Esophagus squamous epithelium (tissue), 5 donors: ENCODE measurements around the gene MAN2C1. TPM values are rescaled to one million over a fixed set of nuclear protein-coding genes. Genes with fewer than 3 reads are reported as not detected.

Source experiments
- DNase-seq: peaks from one replicate; lab custom pipeline; 2025; lab: John Stamatoyannopoulos, UW
- H3K27ac ChIP-seq, 4 donors: fragments of 200-600 bp; sonication (generic); one replicate each; pipeline ENCODE4 v1.5.1; 2016 to 2019; ENCODE audit warnings: mild to moderate bottlenecking in 1 of 4
- H3K27me3 ChIP-seq, 4 donors: fragments of 200-600 bp; sonication (generic); 1 replicate in 3 of 4; 2 replicates in 1 of 4; pipeline versions ENCODE4 v1.5.1 to v1.6.0; 2017 to 2021; ENCODE audit warnings: antibody characterized with exemption in 1 of 4
- H3K36me3 ChIP-seq, 3 donors: fragments of 200-600 bp; sonication (generic); one replicate each; pipeline ENCODE4 v1.5.1; 2016 to 2019
- H3K4me1 ChIP-seq, 3 donors: fragments of 200-600 bp; sonication (generic); one replicate each; pipeline ENCODE4 v1.5.1; 2017 to 2019
- H3K4me3 ChIP-seq, 4 donors: fragments of 200-600 bp; sonication (generic); 1 replicate in 3 of 4; 2 replicates in 1 of 4; pipeline ENCODE4 v1.5.1; 2016 to 2019; ENCODE audit warnings: mild to moderate bottlenecking in 2 of 4, moderate library complexity in 1 of 4
- H3K9me3 ChIP-seq, 3 donors: fragments of 200-600 bp; sonication (generic); one replicate each; pipeline ENCODE4 v1.5.1; 2016 to 2019
- CTCF ChIP-seq, 6 experiments: fragments of 450-650 bp in 4 of 6; fragments of 200-600 bp in 2 of 6; sonication (generic) in 2 of 6; IDR thresholded peaks; one replicate each; pipeline ENCODE4 v1.5.1; 2016 to 2019; ENCODE audit warnings: antibody characterized with exemption in 6 of 6, mild to moderate bottlenecking in 4 of 6, moderate library complexity in 4 of 6
- POLR2A ChIP-seq, 4 donors: fragments of 450-650 bp; IDR thresholded peaks; one replicate each; pipeline ENCODE4 v1.6.1; 2017; ENCODE audit warnings: antibody characterized with exemption in 4 of 4, mild to moderate bottlenecking in 4 of 4, moderate library complexity in 3 of 4
- WGBS, 2 donors: methylation state at CpG; one replicate each; pipeline ENCODE4 v1.1.5; 2018; 5-methylcytosine and 5-hydroxymethylcytosine counted together
- intact Hi-C: fragments of 100-400 bp; cut with DNase I; formaldehyde crosslinking; loops from one replicate; pipeline ENCODE4 v1.15.0; 2022
- total RNA-seq, 4 donors: library from RNA; depleted of rRNA; stranded (reverse); fragments of >200 nt; gene quantifications; one replicate each; pipeline ENCODE4 v1.1.0, GENCODE V29; 2016
- donor health status: DM: yes; HTN: yes; CAD: no.

MAN2C1 gene
- total RNA-seq, 4 donors from 2014 or later = 60.3 to 134 (median 83.8) TPM

GRCh38 chr15:75354454-75354853 lies 14.0 kb downstream of the MAN2C1 start:
- no peak for TF ChIP-seq CTCF (IDR thresholded peaks at IDR 0.05)
- no peak for TF ChIP-seq POLR2A (IDR thresholded peaks at IDR 0.05)

GRCh38 chr15:75353604-75354003 lies 14.8 kb downstream of the MAN2C1 start:
- Histone ChIP-seq H3K9me3 (peaks cover 0 to 4% (median 0%) of the 10 kb centered on the region in 3 donors), H3K4me1 (peaks cover 8 to 15% (median 8%) of the 10 kb centered on the region in 3 donors), H3K27me3 (no peaks in the 10 kb centered on the region), H3K27ac (no peak overlapping the region), H3K36me3 (peaks cover 0 to 48% (median 24%) of the 10 kb centered on the region in 3 donors), H3K4me3 (no peak overlapping the region)
- no peak for TF ChIP-seq POLR2A (IDR thresholded peaks at IDR 0.05)
- TF ChIP-seq CTCF (IDR thresholded peaks at IDR 0.05) = no peak
- DNase-seq = no peak
- 71 to 92% methylated on average over 2 to 3 of the region's 7 CpGs for WGBS, 2 donors
- intact Hi-C loops = no loop called here

More at GRCh38 chr15:75354454-75354853, 14.0 kb downstream of the MAN2C1 start:
- no peaks in the 10 kb centered on the region for H3K27me3 ChIP-seq
- no peak overlapping the region for H3K27ac ChIP-seq
- peaks cover 8 to 56% (median 24%) of the 10 kb centered on the region in 3 donors for H3K36me3 ChIP-seq
- intact Hi-C loops = no loop called here
- 80% methylated on average over 1 of the region's 7 CpGs; no CpG with 5 or more reads in 1 of the 2 donors for WGBS, 2 donors
- H3K4me3 ChIP-seq = no peak overlapping the region
- peaks cover 0 to 6% (median 0%) of the 10 kb centered on the region in 3 donors for H3K4me1 ChIP-seq
- no peaks in the 10 kb centered on the region for H3K9me3 ChIP-seq
- DNase-seq = no peak

- Histone ChIP-seq H3K4me3 (no peak overlapping the region), H3K27ac (no peak overlapping the region), H3K27me3 (no peaks in the 10 kb centered on the region), H3K9me3 (peaks cover 0 to 4% (median 0%) of the 10 kb centered on the region in 3 donors), H3K36me3 (peaks cover 0 to 36% (median 15%) of the 10 kb centered on the region in 3 donors), H3K4me1 (peaks cover 11 to 25% (median 14%) of the 10 kb centered on the region in 3 donors)
- intact Hi-C loops = no loop called here
- WGBS, 2 donors = 84 to 96% methylated on average over 2 to 9 of the region's 16 CpGs
- TF ChIP-seq POLR2A (IDR thresholded peaks at IDR 0.05) (no peak), CTCF (IDR thresholded peaks at IDR 0.05) (no peak)
- DNase-seq = no peak
These were observed 16.0 kb downstream of the MAN2C1 start for GRCh38 chr15:75352186-75353080.

- TF ChIP-seq CTCF (IDR thresholded peaks at IDR 0.05) (no peak), POLR2A (IDR thresholded peaks at IDR 0.05) (no peak)
- 67 to 83% methylated on average over 4 to 7 of the region's 7 CpGs for WGBS, 2 donors
- no peaks in the 10 kb centered on the region for H3K27me3 ChIP-seq
- no peak for DNase-seq
- H3K4me3 ChIP-seq = no peak overlapping the region
- intact Hi-C loops = no loop called here
- no peak overlapping the region for H3K27ac ChIP-seq
- peaks cover 11 to 41% (median 14%) of the 10 kb centered on the region in 3 donors for H3K4me1 ChIP-seq
- H3K9me3 ChIP-seq = peaks cover 0 to 4% (median 0%) of the 10 kb centered on the region in 3 donors
- H3K36me3 ChIP-seq = peaks cover 0 to 21% (median 6%) of the 10 kb centered on the region in 3 donors
These were observed 17.6 kb downstream of the MAN2C1 start for GRCh38 chr15:75350601-75351361.
